ENCODE data around the gene MAD1L1.

Gene MAD1L1

GRCh38 chr7:1854866-1855724 is 377.6 kb downstream of the MAD1L1 start:
- no peak for FAIRE-seq

DNA sequence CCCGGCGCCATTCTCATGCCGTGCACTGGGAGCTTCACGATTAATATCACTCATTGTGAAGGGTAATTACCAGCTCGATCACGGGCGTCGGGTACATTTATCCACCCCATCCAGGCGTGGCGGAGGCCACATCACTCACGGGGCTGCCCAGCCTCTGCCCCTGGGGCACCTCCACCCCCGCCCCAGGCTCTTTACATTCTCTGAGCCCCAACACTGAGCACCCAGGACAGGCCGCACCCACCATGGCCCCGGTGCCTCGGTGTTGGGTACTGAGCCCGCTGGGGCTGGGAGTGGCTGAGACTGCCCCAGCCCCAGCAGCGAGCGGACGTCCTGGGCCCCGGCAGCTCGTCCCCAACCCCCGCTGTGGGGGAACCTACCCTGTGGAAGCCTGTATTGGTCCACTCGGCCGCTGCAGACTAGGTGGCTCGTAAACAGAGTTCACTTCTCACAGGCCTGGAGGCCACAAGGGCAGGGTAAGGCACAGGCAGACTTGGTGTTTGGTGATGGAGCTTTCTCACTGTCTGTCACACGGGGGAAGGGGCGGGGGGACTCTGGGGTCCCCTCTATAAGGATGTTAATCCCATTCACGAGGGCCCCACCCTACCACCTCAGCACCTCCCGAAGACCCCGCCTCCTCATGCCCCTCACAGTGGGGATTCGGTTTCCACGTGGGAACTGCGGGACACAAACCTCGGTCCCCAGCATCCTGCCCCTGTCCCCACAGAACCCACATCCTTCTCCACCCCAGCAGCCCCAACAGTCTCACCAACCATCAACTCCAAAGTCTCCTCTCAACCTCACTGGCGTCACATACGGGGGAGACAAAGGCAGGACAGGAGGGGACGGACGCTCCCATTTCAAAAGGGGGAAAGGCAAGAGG is 378.5 kb downstream of the MAD1L1 start:
- FAIRE-seq: no peak

DNA sequence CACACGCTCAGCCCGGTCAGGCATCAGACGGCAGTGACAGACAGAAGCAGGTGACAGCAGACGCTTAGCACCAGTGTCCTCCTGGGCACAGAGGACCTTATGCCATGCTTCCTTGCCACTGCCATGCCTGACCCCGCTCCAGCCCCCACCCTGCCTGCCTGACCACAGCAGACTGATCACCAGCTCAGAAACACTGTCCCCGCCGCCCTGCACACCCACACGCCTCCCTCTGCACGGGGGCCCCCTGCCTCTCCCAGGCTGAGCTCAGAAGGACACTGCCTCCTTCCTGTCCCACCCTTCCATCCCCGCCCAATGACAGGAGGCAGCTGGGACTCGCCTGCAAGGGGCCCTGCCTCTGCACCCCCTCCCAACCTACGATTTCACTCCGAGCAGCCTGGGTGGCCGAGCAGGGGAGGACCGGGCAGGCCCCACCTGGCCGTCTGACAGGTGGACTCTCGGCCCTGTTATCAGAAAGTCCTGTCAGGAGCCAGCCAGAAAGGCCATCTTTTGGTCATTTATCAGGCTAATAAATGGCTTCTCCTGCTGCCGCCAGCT is 379.2 kb downstream of the MAD1L1 start:
- FAIRE-seq: no peak

DNA sequence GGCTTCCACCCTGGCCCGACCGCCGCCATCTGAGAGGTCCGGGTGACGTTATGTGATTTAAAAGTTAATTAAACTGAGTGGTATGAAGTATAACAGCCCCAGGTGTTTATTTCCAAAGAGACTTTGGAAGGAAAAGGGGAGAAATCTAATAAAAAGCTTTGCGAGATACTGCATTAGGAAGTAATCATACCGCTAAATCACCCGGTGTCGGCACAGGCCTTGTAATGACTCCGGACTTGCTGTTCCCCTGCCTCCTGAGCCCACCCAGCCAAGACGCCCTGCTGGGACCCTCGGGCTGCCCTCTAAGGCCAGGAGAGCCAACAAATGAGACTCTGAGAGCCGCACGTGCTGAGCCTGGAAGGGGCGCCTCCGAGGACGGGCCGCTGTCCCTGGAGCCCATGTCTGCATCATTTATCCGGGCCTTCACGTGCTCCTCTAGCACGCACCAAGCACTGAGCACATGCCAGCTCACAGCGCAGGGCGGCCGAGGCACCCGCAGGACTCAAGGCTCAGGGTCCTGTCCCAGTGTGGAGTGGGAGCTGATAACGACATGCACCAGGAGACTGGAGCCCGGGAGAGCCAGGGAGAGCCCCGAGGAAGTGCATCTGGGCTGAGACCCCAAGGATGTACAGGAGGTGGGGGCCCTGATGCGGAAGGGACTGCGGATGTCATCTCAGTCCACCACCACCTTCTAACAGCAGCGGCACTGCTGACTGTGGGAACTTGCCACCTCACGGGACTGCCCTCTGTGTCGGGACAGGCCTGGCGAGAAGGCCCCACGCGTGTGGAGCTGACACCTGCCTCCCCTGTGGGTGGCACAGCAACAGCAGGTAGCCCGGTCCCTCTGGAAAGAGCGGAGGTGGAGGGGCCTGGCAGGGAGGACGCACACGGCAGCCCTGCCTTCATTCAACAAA is 380.0 kb downstream of the MAD1L1 start:
- no peak for FAIRE-seq

DNA sequence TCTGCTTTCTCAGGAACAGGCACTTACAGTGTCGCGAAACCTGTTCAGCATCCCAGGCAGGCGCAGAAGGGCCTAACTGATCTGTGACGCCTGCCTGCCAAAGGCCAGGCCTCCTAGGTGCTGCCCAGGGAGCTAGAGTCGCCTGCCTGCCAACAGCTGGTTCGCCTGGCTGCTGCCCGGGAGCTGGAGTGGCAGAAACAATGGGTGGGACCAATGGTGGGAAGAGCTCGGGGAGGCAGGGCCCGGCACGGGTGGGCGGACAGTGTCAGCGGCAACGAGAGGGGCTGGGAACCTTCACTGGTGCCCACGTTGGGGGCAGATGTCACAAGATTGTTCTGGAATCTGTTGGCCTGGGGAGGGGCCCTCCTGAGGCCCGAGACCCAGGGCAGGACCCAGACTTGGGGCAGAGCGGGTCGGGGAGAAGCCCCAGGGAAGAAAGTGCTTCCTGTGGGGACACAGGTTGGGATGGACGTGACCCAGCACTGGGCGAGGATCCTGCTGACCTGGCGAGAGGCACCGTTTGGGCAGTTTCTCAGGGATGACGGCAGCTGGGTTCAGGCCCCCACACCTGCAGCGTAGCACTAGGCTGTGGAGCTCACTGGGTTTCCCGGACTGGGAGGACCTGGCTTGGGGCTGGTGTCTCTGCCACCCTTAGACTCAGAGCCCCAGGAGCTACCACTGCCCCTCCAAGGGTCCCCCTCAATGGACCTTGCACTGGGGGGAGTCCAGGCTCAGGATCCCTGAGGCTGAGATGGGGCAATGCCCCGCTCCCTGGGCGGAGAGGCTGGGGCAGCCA is 380.8 kb downstream of the MAD1L1 start:
- no peak for FAIRE-seq

- no peak for FAIRE-seq
These were observed 381.7 kb downstream of the MAD1L1 start for GRCh38 chr7:1850976-1851571.

DNA sequence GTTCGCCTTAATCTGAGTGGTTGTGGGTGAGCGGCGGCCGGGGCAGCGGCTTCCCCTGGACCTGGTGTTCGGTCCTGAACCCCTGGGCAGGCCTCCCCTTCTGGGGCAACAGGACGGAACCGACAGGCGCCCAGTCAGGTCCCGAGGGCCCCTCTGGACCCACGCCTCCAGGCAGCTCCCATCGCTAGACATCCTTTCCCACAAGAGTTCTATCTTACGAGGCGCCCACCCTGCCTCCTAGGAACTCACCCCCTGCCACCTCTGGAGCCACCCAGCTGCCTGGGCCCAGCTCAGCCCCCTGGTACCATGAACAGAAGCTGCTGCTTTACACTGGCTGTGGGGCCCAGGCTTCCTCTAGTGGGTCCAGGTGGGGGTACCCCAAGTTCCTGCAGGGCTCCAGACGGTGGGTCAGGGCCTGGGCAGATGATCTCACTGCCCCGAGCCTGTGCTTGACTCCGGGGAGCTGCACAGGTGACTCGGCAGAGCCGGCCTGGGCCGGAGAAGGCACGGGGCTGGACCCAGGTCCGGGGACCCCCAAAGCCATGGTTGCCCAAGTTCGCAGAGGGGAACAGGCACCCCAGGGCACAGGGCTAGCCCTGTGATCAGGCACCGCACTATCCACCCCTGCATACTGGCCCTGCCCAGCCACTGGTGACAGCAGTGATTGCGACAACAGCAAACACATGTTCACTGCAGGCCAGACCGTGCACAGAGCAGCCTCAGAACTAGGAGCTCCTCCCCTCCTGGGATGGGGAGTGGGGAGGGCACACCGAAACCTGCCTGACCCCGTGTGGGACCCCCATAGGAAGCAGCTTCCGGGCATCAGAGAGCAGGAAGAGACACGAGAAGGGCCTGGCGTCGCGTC is 382.4 kb downstream of the MAD1L1 start:
- no peak for FAIRE-seq

DNA sequence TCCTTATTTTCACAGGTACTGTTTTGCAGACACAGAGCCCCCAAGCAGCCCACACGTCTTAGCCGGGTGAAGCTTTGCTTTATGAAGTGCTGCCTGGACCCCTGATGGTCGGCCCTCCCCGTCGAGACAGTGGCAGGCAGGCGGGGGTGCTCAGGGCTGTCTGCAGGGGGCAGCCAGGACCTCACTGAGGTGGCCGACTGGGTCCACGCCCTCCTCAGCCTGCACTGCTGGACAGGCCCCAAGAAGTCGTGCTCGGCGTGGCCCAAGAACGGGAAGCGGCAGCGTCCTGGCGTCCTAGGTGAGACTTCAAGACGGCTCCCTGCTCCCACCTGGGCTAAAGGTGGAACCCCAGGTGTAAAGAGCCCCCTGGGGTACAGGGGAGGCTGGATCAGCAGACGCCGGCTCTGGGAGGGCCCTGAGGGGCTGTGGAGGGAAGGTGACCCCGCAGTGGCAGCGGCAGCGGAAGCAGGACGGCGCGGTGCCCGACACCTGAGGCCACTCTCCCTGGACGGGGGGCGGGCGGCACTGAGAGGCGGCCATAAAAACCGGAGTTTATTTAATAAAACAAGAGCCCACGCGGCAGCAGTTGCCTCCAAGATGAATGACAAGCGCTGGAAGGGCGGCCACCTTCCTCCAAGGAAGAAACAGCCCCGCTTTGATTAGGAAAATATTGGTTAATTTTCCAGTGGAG is 383.2 kb downstream of the MAD1L1 start:
- no peak for FAIRE-seq

GRCh38 chr7:1848911-1849311 is 383.8 kb downstream of the MAD1L1 start:
- FAIRE-seq: no peak

DNA sequence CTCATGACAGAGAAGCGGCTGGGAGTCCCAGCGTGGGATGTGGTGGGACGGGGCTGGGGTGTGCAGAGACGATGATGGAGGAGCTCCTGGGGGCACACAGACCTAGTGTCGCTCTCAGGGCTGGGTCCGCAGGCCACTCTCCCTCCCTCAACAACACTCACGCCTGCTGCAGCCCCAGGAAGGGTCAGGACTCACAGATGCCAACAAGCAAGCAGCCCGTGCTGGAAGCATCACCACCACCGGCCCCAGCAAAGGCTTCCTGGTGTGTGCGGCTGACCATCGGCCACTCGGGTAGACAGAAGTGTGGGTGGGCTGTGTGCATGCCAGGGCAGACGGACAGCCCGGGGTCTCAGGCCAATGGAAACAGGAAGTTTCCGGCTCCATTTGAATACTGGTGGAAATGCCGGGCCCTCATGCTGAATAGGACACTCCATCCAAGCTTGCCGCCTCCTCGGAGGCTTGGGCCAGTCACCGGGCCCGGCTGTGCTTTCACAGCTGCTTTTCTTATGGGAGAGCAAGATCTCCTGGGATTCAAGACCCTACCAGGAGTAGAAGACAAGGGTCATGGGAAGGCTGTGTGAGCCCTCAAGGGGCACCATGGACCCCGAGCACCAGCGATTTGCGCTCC is 384.6 kb downstream of the MAD1L1 start:
- no peak for FAIRE-seq

- no peak for FAIRE-seq
These were observed 385.3 kb downstream of the MAD1L1 start for GRCh38 chr7:1847260-1848001.

- FAIRE-seq: no peak
These were observed 386.2 kb downstream of the MAD1L1 start for GRCh38 chr7:1846331-1847065.

- FAIRE-seq: no peak
These were observed 387.0 kb downstream of the MAD1L1 start for GRCh38 chr7:1845536-1846311.

DNA sequence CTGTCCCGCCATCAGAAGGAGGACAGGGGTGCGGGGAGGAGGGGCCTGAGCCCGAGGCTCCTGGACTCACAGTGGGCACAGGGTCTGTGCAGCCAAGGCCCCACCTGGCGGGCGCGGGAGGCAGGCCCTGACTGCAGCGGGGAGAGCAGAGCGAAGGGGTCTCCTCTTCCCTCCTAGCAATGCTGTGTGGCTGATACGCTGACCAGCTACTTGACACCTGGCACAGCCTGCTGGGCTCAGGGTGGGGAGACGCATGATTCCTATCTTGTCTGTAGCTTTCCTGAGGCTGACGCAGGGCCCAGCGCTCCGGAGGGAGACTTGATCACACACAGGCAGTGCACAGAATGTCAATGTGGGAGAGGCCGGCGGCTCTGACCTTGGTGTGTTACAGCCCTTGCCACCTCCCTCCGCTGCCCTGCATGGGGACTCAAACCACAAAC is 387.8 kb downstream of the MAD1L1 start:
- no peak for FAIRE-seq

DNA sequence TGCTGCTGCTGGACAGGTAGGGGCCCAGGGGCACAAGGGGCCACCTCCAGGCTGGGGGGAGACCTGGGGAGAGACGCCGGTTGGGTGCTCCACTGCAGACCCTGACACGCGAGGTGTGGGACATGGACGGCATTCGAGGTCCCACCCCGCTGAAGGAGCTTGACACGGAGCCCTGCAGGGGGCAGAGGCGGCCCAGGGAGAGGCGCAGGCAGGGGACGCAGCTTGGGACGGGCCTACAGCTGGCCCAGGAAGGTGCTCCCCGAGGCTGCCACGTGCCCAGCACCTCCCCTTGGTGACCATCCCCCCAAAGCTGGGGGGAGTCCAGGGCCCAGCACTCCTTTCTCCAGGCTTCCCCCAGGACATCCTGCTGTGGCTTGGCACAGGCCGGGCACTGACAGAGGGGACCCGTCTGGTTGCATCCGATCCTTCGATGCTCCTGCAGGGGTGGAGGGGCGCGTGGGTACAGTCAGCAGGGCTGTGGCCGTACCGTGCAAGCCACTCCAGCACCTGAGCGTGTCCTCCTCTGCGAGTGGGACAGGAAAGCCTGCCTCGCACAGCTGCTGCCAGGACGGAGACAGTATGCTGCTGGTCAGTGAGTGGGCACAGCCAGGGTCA is 388.3 kb downstream of the MAD1L1 start:
- no peak for FAIRE-seq

GRCh38 chr7:1843921-1844335 is 388.8 kb downstream of the MAD1L1 start:
- FAIRE-seq: no peak

Measured in G401.6 (cell line).